AG08396 (cell line): Measurements from ENCODE around the gene TTC9.
A peak's percentile ranks its signal among the peaks of the same experiment; 100 is the strongest.

ENCODE experiments used
- DNase-seq: peaks from one replicate; pipeline ENCODE4 v3.0.0; 2012; ENCODE audit warnings: low spot score, mixed read lengths

The TTC9 gene

GRCh38 chr14:70641548-70642302 lies at the start of gene TTC9:
Gene TTC9 (plus strand): TSS chr14:70641916. CDS start chr14:70642130, 214 bp downstream.
- DNase-seq: peak; percentile 51

GRCh38 chr14:70594461-70594860 lies 47.3 kb upstream of the TTC9 start:
- DNase-seq: no peak

- no peak for DNase-seq
These were observed 46.1 kb upstream of the TTC9 start for GRCh38 chr14:70595443-70596185.

- DNase-seq: no peak
These were observed 44.0 kb upstream of the TTC9 start for GRCh38 chr14:70597731-70598130.

- DNase-seq: no peak
These were observed 42.4 kb upstream of the TTC9 start for GRCh38 chr14:70599345-70599744.

GRCh38 chr14:70600382-70601157 lies 41.1 kb upstream of the TTC9 start, which contains the start of gene MED6:
Gene MED6 (minus strand): TSS chr14:70600655. CDS start chr14:70600637, 18 bp downstream.
- DNase-seq: peak; percentile 93

GRCh38 chr14:70601162-70601561 lies 40.6 kb upstream of the TTC9 start:
- DNase-seq: no peak

- DNase-seq: no peak
These were observed 39.5 kb upstream of the TTC9 start for GRCh38 chr14:70602254-70602653.

- no peak for DNase-seq
These were observed 30.5 kb upstream of the TTC9 start for GRCh38 chr14:70611216-70611615.

GRCh38 chr14:70616646-70617045 lies 25.1 kb upstream of the TTC9 start:
- DNase-seq: no peak

GRCh38 chr14:70618314-70618713 lies 23.4 kb upstream of the TTC9 start:
- no peak for DNase-seq

GRCh38 chr14:70619708-70620107 lies 22.0 kb upstream of the TTC9 start:
- no peak for DNase-seq

GRCh38 chr14:70622111-70622712 lies 19.5 kb upstream of the TTC9 start:
- peak; percentile 43 for DNase-seq

- DNase-seq: no peak
These were observed 16.7 kb upstream of the TTC9 start for GRCh38 chr14:70624972-70625371.

- DNase-seq: no peak
These were observed 9.8 kb upstream of the TTC9 start for GRCh38 chr14:70631948-70632347.

GRCh38 chr14:70635971-70636595 lies 5.6 kb upstream of the TTC9 start:
- DNase-seq: no peak

GRCh38 chr14:70638416-70638815 lies 3.3 kb upstream of the TTC9 start:
- no peak for DNase-seq

- DNase-seq: peak; percentile 62
These were observed 673 bp upstream of the TTC9 start for GRCh38 chr14:70640938-70641547.

- no peak for DNase-seq
These were observed 853 bp downstream of the TTC9 start for GRCh38 chr14:70642303-70643235.

GRCh38 chr14:70643967-70644366 lies 2.3 kb downstream of the TTC9 start:
- no peak for DNase-seq
